NCI-H2196 treated with DMSO at 0.1 percent for 48 hours (cell line): ENCODE measurements around the gene DCAF6.
"Not testable (repeated sequence)": the region's sequence is repeated elsewhere in the genome, so short reads cannot be mapped to it uniquely, and the experiment has no call there.

Experiments
- DNase-seq: peaks from one replicate; lab custom pipeline; 2025; ENCODE audit not compliant: unreplicated experiment; lab: John Stamatoyannopoulos, UW

The DCAF6 gene, protein sequence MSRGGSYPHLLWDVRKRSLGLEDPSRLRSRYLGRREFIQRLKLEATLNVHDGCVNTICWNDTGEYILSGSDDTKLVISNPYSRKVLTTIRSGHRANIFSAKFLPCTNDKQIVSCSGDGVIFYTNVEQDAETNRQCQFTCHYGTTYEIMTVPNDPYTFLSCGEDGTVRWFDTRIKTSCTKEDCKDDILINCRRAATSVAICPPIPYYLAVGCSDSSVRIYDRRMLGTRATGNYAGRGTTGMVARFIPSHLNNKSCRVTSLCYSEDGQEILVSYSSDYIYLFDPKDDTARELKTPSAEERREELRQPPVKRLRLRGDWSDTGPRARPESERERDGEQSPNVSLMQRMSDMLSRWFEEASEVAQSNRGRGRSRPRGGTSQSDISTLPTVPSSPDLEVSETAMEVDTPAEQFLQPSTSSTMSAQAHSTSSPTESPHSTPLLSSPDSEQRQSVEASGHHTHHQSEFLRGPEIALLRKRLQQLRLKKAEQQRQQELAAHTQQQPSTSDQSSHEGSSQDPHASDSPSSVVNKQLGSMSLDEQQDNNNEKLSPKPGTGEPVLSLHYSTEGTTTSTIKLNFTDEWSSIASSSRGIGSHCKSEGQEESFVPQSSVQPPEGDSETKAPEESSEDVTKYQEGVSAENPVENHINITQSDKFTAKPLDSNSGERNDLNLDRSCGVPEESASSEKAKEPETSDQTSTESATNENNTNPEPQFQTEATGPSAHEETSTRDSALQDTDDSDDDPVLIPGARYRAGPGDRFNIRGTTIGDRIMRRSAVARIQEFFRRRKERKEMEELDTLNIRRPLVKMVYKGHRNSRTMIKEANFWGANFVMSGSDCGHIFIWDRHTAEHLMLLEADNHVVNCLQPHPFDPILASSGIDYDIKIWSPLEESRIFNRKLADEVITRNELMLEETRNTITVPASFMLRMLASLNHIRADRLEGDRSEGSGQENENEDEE

DNA sequence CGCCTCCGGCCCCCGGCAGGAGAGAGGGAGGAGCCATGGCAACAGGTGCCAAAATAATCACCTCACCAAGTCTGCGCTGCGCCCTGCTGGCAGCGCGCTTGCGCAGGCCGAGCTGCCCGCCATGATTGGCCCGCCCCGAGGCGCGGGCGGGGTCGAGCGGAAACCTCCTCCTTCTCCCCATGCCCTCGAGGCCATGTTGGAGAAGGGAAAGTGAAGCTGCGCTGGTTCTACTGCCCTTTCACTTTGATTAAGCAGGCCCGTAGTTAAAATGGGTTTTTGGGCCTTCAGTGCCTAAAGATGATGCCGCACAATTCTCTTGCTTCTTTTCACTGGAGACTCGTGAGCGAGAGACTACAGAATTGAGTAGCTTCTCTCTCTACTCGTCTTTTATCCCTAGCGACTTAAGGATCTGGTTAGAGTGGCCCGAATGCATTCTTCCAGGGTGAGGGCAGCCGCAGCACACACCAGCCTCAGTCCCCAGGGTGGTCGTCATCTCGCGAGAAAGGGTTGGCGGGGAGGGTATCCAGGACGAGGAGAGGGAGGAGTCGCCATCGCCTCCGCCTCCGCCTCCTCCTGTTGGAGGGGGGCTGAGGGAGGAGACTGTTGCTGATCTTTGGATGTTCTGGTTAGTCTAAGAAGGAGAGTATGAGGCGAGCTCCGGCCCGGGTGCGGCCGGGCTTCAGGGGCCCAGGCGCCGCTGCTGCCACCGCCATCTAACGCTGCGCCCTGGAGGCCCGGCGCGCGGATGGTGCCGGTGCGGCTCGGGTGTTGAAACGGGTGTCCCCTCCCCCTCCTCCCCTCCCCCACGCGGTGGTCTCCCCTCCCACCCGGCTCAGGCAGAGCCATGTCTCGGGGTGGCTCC lies at the start of gene DCAF6:
DCAF6 (plus strand) TSS at position 616 of the 862 bp plus-strand sequence; CDS start at position 845, 229 bp downstream.
- peak; percentile 96 for DNase-seq

GRCh38 chr1:167887187-167887586 lies 49.3 kb upstream of the DCAF6 start:
- DNase-seq, result not testable (repeated sequence)

- no peak for DNase-seq
Observed at GRCh38 chr1:167890400-167890799, 46.1 kb upstream of the DCAF6 start.

DNA sequence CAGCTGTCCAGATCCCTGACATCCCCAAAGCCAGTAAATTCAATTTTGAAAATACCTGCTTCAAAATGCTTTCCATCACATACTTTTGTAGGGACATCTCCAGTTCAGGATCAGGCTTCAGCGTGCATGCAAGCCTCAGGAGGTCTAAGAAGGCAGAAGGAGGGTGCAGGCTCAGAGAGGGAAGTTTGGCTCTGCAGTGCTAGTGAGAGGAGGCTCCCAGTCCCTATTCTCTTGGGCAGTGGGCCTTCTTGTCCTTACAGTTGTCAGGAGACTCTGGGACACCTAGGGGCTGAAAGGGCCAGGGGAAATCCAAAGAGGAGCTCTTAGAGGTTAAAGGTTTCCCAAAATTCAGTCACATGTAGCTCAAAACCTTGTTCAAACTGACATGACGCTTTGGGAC lies 42.7 kb upstream of the DCAF6 start:
- DNase-seq, result no peak

DNA sequence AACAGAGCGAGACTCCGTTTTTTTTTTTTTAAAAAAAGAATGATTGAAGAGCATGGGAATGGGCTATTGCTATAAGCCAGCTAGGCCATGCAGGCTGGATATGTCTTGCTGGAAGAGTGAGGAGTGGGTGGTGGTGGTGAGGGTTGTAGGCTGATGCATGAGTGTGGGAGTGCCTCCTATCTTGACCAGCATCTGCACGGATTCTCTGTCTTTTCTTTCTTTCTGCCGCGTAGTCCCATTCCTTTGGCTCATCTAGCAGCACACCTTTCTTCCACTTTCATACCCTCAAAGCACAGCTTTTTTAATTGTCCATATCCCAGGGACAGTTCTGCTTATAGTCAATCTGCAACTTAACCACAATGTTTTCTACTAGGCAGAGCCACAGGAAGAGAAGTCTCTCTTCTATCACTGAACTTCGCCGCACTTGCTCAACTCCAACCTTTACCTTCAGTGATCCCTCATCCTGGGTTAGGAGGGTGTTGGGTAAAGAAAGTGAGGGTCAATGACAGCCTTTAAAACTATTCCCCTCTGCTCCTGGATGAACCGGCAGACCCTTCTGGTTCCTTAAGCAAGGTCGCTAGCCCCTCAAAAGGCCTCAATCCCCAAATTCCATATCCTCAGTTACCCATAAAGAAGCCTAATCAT lies 37.8 kb upstream of the DCAF6 start:
- DNase-seq, result no peak

- no peak for DNase-seq
Observed at GRCh38 chr1:167899253-167899681, 37.2 kb upstream of the DCAF6 start.

DNA sequence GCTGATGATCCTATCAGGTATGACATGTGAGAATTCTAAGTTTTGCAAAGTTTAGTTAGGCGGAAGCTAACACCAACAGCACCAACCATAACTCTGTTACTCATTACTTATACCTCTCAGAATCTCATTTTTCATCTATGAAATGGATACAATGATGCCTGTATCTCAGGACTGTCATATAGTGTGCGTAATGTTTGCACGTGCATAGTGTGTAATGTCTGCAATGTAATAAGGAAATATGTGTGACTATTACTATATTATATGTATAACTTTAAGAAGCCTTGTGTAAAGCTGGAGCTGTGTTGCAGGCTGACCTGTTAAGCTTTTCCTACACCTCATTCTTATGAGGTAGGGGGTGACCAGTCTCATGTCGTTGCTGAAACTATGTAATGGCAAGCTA lies 35.6 kb upstream of the DCAF6 start:
- no peak for DNase-seq

DNA sequence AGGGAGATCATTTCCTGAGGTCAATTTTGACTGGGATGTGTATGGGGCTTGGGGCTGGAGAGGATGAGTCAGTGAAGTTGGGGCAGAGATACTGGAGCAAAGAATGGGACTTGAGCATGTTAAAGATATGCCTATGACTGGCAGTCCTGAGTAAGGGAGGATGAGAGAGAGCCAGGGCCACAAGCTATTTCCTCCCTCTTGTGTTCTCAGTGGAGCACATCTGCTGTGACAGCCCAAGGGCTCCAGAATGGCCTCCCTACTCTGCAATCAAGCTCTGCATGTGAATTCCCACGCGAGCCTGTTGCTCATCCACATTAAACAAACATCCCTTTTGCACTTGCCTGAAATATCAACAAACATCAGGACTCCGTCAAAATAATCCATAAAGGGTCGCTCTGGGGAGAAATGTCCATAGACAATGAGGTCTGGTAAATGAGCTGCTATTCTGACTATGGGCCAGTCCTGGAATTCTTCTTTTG lies 31.8 kb upstream of the DCAF6 start:
- no peak for DNase-seq

DNA sequence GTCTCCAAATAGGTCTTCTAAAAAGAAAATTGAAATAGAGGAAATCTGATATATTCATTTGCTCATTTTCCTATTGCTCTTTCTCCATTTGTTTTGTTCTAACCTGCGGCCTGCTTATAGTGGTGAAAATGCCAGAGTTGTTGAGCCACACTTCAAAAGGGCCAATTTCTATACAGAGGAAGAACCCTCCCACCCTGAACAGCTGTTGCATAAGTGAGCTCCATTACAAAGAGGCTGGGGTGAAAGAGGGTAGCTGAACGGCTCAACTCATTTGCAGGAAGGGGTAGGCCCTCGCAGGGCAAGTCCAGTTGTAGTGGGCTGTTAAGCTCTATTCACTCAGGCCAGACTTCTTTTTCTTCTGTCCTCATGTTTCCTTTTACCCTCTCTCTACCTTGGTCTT lies 31.3 kb upstream of the DCAF6 start:
- DNase-seq, result no peak

DNA sequence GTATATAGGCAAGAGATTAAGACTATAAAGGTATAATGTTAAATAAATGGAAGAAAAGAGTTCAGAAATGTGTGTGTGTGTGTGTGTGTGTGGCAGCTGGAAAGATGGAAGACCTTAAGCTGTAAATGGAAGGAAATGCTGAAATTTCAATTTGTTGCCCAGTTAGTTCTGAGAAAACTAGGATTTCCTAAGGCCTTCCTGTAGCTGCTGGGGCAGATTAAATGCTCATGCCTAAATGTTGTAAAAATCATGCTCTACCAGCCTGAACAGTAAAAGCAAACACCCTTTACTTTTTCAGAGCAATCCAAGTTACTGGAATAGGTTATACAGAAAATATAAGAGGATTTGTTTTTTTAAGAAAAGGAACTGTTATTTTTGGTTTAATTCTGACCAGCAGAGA lies 30.8 kb upstream of the DCAF6 start:
- no peak for DNase-seq

DNA sequence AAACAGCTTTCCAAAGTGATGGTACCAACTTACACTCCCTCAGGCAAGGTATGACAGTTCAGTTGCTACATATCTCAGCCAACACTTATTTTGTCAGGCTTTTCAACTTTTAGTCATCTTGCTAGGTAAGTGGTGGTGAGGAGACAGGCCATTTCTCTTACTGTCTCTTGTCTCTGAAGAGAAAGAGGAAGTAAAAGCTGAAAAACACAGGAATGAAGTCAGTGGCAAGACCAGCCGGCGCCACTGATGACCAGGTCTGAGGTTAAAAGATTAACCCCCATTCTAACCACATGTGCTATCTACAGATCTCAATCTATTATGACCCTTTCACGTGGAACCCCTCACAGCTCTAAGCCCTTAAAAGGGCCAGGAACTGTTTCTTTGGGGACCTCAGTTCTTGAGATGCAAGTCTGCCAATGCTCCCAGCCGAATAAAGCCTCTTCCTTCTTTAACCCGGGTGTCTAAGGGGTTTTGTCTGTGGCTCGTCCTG lies 26.7 kb upstream of the DCAF6 start:
- DNase-seq, result no peak

DNA sequence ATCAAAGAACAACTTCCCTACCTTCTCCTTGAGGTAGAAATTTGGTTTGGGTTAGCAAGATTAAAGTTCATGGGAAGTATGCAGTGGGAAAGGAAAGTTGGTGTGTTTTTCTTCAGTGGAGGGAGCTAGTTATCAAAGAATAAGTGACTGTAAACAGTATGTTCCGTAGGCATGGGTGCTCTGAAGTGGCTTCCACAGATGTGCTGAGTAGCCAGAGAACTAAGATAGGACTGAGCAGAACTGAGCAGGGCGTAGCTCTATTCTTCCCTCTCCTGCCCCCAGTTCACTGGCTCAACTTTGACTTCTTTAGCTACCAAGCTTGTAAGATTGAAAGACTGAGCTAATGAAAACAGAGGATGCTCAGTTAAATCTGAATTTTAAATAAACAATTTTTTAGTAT lies 26.0 kb upstream of the DCAF6 start:
- DNase-seq, result no peak

DNA sequence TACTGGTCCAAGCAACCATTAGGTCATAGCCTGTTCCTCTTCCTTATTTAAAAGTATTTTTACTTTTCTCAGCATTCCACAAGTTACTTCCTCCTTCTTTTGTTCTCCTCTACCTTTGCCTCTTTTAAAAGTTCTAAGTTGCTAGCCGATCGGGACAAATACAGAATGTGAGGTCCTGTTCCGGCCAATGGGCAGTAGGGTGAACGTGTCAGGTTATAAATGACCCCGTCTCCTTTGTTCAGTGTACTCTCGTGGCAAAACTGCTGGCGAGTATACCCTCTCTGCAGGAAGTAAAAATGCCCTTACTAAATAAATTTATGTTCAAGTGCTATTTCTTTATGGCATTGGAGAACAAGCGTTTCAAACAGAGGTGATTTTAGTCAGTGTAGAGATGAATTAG lies 25.1 kb upstream of the DCAF6 start:
- no peak for DNase-seq

DNA sequence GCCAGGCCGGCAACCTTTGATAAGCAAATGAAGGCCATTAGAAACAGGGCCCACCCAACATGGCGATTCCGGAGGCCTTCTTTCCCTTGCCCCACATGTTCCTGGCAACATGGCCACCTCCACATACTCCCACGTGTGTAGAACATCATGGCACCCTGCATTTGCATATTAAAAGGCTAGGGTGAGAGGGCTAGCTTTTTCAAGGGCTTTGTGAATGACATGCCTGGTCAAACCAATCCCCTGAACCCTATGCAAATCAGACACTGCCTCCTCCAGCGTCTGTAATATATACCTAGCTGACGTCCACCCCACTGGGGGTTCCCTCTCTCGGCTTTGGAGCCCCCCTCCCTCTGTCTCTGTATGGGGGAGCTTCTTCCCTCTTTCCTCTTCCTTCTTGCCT lies 24.2 kb upstream of the DCAF6 start:
- no peak for DNase-seq

GRCh38 chr1:167913895-167914496 lies 22.5 kb upstream of the DCAF6 start, which contains the start of gene ADCY10:
ADCY10 (minus strand) TSS chr1:167914134; CDS start chr1:167905140, 8,994 bp downstream.
- no peak for DNase-seq

DNA sequence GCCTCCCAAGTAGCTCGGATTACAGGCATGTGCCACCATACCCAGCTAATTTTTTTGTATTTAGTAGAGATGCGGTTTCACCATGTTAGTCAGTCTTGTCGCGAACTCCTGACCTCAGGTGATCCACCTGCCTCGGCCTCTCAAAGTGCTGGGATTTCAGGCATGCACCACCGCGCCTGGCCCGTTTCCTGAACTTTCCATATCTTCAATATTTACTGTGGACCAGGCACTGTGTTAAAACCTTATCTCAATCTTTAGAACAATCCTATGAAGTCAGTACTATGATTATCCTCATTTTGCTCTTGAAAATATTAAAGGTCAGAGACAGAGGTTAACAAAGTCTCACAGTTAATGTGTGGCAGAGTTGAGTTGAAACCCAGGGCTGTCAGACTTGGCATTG lies 20.9 kb upstream of the DCAF6 start:
- DNase-seq, result no peak

- DNase-seq, result no peak
Observed at GRCh38 chr1:167916766-167917511, 19.5 kb upstream of the DCAF6 start.

DNA sequence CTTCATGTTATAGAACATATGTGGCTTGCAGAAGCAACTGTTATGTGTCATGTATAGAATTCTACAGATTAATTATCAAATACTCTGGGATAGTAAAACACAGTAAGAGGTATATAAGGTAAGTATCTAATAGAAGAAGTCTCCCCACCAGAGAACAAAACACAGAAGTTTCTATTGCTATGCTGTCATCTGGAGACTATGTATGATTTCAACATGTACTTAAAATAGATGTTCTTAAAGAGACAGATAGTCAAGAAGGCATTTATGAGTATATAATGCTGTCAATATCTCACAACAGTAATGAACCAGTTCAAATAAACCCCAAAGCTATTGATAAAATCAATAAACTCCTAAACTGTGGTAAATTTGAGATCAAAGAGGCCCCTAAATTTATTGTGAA lies 14.5 kb upstream of the DCAF6 start:
- no peak for DNase-seq

- DNase-seq, result no peak
Observed at GRCh38 chr1:167922611-167923074, 13.8 kb upstream of the DCAF6 start.
